ENCODE measurements around the gene FBL.

DNA sequence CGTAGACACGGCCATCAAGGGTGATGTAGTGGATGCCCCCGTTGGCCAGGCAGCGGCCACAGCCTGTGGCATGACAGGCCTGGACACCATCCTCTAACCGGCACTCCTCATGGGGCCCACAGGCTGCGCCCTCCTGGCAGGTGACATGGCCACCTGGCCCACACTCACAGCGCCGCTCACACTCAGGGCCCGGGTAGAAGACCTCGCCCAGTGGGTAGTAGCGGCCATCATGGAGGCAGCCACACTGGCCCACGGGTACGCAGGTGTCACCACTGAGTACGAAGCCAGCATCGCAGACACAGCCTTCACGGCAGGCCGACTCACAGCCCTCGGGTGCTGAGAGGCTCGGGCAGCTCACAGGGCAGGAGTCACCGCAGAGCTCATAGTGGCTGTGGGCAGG lies 27.2 kb upstream of the FBL start:
- TF ChIP-seq, protein P1, sequence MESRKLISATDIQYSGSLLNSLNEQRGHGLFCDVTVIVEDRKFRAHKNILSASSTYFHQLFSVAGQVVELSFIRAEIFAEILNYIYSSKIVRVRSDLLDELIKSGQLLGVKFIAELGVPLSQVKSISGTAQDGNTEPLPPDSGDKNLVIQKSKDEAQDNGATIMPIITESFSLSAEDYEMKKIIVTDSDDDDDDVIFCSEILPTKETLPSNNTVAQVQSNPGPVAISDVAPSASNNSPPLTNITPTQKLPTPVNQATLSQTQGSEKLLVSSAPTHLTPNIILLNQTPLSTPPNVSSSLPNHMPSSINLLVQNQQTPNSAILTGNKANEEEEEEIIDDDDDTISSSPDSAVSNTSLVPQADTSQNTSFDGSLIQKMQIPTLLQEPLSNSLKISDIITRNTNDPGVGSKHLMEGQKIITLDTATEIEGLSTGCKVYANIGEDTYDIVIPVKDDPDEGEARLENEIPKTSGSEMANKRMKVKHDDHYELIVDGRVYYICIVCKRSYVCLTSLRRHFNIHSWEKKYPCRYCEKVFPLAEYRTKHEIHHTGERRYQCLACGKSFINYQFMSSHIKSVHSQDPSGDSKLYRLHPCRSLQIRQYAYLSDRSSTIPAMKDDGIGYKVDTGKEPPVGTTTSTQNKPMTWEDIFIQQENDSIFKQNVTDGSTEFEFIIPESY (IDR thresholded peaks at IDR 0.05; ENCODE audit: borderline replicate concordance, low read depth) = no peak
- TF ChIP-seq, protein P2, sequence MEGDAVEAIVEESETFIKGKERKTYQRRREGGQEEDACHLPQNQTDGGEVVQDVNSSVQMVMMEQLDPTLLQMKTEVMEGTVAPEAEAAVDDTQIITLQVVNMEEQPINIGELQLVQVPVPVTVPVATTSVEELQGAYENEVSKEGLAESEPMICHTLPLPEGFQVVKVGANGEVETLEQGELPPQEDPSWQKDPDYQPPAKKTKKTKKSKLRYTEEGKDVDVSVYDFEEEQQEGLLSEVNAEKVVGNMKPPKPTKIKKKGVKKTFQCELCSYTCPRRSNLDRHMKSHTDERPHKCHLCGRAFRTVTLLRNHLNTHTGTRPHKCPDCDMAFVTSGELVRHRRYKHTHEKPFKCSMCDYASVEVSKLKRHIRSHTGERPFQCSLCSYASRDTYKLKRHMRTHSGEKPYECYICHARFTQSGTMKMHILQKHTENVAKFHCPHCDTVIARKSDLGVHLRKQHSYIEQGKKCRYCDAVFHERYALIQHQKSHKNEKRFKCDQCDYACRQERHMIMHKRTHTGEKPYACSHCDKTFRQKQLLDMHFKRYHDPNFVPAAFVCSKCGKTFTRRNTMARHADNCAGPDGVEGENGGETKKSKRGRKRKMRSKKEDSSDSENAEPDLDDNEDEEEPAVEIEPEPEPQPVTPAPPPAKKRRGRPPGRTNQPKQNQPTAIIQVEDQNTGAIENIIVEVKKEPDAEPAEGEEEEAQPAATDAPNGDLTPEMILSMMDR (IDR thresholded peaks at IDR 0.05) = no peak
- TF ChIP-seq SMC3 (IDR thresholded peaks at IDR 0.05; ENCODE audit: low read depth, low read length) (no peak), CHD2 (IDR thresholded peaks at IDR 0.05; ENCODE audit: low read length, partially characterized antibody) (no peak), RFX5 (IDR thresholded peaks at IDR 0.05; ENCODE audit: low read length) (no peak), TEAD4 (IDR thresholded peaks at IDR 0.05; ENCODE audit: borderline replicate concordance, insufficient read depth) (no peak), RCOR1 (IDR thresholded peaks at IDR 0.05; ENCODE audit: low read length) (no peak), RAD21 (IDR thresholded peaks at IDR 0.05; ENCODE audit: low read length) (no peak), EZH2phosphoT487 (IDR thresholded peaks at IDR 0.05; ENCODE audit: borderline replicate concordance, low read depth) (no peak), YY1 (IDR thresholded peaks at IDR 0.05; ENCODE audit: low read depth) (no peak), POLR2AphosphoS5 (IDR thresholded peaks at IDR 0.05; ENCODE audit: low read depth, low read length) (no peak)
- TF ChIP-seq, protein P3, sequence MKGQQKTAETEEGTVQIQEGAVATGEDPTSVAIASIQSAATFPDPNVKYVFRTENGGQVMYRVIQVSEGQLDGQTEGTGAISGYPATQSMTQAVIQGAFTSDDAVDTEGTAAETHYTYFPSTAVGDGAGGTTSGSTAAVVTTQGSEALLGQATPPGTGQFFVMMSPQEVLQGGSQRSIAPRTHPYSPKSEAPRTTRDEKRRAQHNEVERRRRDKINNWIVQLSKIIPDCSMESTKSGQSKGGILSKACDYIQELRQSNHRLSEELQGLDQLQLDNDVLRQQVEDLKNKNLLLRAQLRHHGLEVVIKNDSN (IDR thresholded peaks at IDR 0.05; ENCODE audit: borderline replicate concordance, low read depth) = no peak
- TF ChIP-seq, protein P4, sequence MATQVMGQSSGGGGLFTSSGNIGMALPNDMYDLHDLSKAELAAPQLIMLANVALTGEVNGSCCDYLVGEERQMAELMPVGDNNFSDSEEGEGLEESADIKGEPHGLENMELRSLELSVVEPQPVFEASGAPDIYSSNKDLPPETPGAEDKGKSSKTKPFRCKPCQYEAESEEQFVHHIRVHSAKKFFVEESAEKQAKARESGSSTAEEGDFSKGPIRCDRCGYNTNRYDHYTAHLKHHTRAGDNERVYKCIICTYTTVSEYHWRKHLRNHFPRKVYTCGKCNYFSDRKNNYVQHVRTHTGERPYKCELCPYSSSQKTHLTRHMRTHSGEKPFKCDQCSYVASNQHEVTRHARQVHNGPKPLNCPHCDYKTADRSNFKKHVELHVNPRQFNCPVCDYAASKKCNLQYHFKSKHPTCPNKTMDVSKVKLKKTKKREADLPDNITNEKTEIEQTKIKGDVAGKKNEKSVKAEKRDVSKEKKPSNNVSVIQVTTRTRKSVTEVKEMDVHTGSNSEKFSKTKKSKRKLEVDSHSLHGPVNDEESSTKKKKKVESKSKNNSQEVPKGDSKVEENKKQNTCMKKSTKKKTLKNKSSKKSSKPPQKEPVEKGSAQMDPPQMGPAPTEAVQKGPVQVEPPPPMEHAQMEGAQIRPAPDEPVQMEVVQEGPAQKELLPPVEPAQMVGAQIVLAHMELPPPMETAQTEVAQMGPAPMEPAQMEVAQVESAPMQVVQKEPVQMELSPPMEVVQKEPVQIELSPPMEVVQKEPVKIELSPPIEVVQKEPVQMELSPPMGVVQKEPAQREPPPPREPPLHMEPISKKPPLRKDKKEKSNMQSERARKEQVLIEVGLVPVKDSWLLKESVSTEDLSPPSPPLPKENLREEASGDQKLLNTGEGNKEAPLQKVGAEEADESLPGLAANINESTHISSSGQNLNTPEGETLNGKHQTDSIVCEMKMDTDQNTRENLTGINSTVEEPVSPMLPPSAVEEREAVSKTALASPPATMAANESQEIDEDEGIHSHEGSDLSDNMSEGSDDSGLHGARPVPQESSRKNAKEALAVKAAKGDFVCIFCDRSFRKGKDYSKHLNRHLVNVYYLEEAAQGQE (IDR thresholded peaks at IDR 0.05; ENCODE audit: low read depth, low read length) = no peak
